Measurements from ENCODE around the gene ACVR2B.

The ACVR2B gene

DNA sequence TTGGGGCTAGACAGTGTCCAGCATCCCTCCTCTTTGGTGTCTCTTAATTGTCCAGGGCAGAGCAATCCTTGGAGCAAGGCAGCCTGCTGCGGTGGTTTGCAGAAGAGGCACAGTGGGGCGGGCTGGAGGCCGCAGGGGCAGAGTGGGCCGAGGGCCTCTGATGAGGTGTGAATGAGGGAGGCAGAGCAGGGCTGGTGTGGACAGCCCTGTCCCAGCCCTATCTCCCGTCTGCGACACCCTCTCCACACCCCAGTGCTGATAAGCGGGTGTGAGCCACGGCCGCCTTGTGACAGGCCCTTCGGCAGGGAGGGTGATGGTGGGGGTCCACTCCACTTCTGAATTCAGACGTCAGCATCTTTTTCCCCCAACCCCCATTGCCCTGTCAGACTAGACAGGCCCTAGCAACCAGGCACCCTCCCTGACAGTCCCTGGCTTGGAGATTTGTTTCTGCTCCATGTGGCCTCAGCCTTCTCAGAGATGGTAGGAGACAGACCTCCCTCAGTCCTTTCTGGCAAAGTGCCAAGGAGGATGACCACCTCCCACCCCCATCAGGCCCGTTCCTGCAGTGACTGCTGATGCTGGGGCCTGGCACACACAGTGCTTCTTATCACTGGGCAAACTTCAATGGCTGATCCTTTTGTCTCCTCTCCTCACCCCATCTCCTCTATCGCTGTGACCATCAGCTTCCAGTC is 79.7 kb downstream of the ACVR2B start:
- no peak for DNase-seq (ENCODE audit: low spot score)

DNA sequence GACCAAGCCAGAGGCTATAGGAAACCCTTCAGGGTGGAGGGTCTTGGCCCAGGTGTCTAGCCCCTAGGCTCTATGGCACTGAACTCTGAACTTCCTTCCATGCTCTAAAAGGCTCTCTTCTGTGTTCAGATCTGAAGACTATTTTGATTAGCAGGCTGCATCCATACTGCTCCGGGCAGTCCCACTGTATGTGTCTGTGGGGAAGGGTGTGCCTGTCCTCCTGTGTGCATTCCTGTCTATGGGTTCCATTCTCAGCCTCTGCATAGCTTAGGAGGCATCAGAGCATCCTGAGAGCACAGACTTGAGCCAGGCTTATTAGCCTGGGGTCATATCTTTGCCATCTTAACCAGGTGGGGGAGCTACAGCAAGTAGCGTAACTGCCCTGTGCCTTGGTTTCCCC is 80.5 kb downstream of the ACVR2B start:
- no peak for DNase-seq (ENCODE audit: low spot score)

DNA sequence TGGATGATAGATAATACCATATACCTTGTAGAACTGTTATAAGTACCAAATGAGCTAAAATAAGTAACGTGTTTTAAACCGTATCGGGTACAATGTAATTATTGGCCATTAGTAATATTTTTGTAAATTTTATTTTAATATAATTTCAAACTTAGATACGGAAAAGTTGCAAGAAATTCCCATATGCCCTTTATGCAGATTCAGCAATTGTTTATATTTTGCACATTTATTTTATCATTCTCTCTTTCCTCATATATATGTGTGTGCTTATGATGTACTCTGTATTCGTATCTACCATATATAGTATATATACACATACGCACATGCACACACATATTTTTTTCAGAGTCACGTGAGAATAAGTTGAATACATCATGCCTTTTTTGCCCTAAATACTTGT is 80.9 kb downstream of the ACVR2B start:
- no peak for DNase-seq (ENCODE audit: low spot score)

DNA sequence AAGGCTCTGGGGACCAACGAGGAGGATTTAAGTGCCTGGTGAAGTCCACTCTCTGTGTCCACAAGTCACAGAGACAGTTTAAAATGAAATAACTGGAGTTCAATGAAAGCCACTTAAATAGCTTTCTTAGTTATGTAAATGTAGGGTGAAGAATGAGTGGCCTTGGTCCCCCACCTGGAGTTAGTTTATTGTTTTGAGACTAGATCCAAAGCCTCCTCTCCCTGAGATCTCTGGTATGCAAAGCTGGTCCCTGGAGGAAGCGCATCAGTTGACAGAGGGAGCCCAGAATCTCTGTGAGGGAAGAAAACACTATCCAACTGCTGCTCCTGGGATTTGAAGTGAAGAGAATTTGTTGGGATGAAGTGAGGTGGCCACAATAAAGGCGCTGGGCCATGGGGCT is 83.0 kb downstream of the ACVR2B start:
- DNase-seq (ENCODE audit: low spot score), result no peak

DNA sequence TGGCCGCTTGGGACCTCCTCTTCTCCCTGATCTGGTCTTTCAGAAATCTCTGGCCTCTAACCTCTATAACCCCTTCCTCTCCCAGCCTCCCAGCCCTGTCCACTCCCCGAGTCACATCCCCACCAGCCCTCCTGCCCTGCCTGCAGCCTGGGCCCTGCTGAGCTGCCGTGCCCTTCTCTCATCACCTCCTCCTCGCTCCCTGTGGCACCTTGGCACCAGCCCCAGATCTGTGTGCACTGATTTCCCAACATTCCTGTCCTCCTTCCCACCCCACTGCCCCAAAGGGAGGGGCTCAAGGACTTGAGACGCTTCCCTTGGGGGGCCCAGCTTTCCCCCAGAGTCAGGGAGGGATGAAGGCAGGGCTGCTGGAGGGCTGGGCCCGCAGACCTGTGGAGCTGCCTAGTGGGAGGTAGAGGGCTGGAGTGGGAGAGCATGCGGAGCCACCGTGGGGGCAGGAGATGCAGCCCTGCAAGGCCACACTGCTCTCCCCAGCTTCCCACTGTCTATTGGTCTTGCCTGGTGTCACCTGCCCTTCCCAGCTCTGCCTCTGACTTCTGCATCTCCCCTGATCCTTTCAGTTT is 85.2 kb downstream of the ACVR2B start:
- no peak for DNase-seq (ENCODE audit: low spot score)

DNA sequence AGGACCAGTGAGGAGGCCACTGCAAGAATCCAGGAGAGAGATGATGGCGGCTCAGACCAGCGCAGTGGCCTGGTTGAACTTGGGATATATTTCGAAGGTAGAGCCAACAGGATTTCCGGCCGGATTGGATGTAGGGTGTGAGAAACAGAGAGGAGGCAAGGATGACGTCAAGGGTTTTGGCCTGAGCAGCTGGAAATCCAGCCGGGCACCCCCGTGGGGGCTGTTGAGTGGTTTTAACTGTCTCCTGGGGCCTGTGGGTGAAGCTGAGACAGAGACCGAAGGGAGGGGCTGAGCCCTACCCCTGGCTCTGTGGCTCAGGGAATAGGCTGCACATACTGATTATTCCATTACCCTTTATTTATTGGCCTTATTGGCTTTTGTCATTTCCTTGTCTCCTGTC is 88.1 kb downstream of the ACVR2B start:
- DNase-seq (ENCODE audit: low spot score), result no peak
